ENCODE measurements around the gene MID1IP1. TPM values are rescaled to one million over a fixed set of nuclear protein-coding genes. Genes with fewer than 3 reads are reported as not detected.

Gene MID1IP1
- total and polyA plus RNA-seq, 2 donors (not counting 1 experiment from before 2014, with no cell fraction given): 25.7 to 132 TPM

DNA sequence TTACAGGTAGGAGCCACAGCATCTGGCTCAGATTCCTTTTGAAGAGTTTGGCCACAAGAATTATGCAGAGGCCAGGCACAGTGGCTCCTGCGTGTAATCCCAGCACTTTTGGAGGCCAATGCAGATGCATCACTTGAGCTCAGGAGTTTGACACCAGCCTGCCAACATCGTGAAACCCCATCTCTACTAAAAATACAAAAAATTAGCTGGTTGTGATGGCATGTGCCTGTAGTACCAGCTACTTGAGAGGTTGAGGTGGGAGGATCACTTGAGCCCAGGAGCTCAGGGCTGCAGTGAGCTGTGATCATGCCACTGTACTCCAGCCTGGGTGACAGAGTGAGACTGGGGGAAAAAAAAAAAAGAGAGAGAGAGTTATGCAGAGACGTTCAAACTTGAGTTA is 53.0 kb downstream of the MID1IP1 start:
- TF ChIP-seq EZH2 (IDR thresholded peaks at IDR 0.05; ENCODE audit: low read length, missing control alignments) (no peak), CTCF (conservative IDR thresholded peaks at IDR 0.05 in 1 of 2, IDR thresholded peaks at IDR 0.05 in 1 of 2; ENCODE audit: low read depth in 1 of 2, low read length in 2 of 2) (no peak)

More for the DNA sequence above, 53.0 kb downstream of the MID1IP1 start:
- no peak overlapping the region for H2AFZ ChIP-seq (ENCODE audit: low read length)
- no peaks in the 10 kb centered on the region for H3K4me1 ChIP-seq (ENCODE audit: control insufficient read depth, extremely low read depth, insufficient read depth, low read length)
- no peaks in the 10 kb centered on the region for H4K20me1 ChIP-seq (ENCODE audit: control insufficient read depth, extremely low read depth, insufficient read depth, low read length)
- no peak overlapping the region for H3K9ac ChIP-seq (ENCODE audit: insufficient read depth, low read length)
- H3K4me3 ChIP-seq (replicated peaks in 1 of 4; ENCODE audit: control extremely low read depth in 1 of 4, insufficient read depth in 1 of 4, low read depth in 3 of 4, low read length in 4 of 4): no peak overlapping the region
- H3K36me3 ChIP-seq (ENCODE audit: control insufficient read depth, insufficient read depth, low read length): no peaks in the 10 kb centered on the region
- H3K27ac ChIP-seq (ENCODE audit: insufficient read depth, low read length): no peak overlapping the region
- H3K4me2 ChIP-seq (ENCODE audit: extremely low read depth, insufficient read depth, low read length): no peak overlapping the region
- H3K27me3 ChIP-seq (ENCODE audit: control insufficient read depth, insufficient read depth, low read length): no peaks in the 10 kb centered on the region
- no peak for DNase-seq (ENCODE audit: low read depth in 2 of 2)
- H3K9me3 ChIP-seq (ENCODE audit: control insufficient read depth, insufficient read depth, low read depth, low read length): no peaks in the 10 kb centered on the region
- no peaks in the 10 kb centered on the region for H3K79me2 ChIP-seq (ENCODE audit: control insufficient read depth, insufficient read depth, low read length)

Other genes starting within 250 kb of the MID1IP1 start
- gene TSPAN7, start 239.9 kb upstream of the MID1IP1 start, total RNA-seq: not detected in 2 replicates
- gene TSPAN7, start 239.9 kb upstream of the MID1IP1 start, polyA plus RNA-seq: 0.03 and 0.11 TPM in 2 replicates

Measured in fibroblast of lung (primary cell).